Measurements from ENCODE around the gene EXOC3. TPM values are rescaled to one million over a fixed set of nuclear protein-coding genes. Genes with fewer than 3 reads are reported as not detected.

EXOC3 gene
- total RNA-seq, 1 donor from 2014 or later: 59.5 TPM

GRCh38 chr5:475704-476101, 32.7 kb downstream of the EXOC3 start:
- Histone ChIP-seq H3K4me1 (peaks cover 18% of the 10 kb centered on the region), H3K36me3 (no peaks in the 10 kb centered on the region), H3K4me3 (no peak overlapping the region), H3K27me3 (peaks cover 33% of the 10 kb centered on the region), H3K27ac (no peak overlapping the region), H3K9me3 (no peaks in the 10 kb centered on the region)
- no peak for TF ChIP-seq CTCF (IDR thresholded peaks at IDR 0.05)
- no peak for DNase-seq
- no peak for ATAC-seq
- intact Hi-C loops (cut with DNase I): no loop called here

- no peak for ATAC-seq
- peaks cover 18% of the 10 kb centered on the region for H3K4me1 ChIP-seq
- H3K36me3 ChIP-seq: no peaks in the 10 kb centered on the region
- H3K4me3 ChIP-seq: no peak overlapping the region
- no peak overlapping the region for H3K27ac ChIP-seq
- intact Hi-C loops (cut with DNase I): no loop called here
- DNase-seq: no peak
- H3K9me3 ChIP-seq: no peaks in the 10 kb centered on the region
- H3K27me3 ChIP-seq: peaks cover 38% of the 10 kb centered on the region
- no peak for TF ChIP-seq CTCF (IDR thresholded peaks at IDR 0.05)
Measured at GRCh38 chr5:476102-476813, 33.3 kb downstream of the EXOC3 start.

GRCh38 chr5:476814-477175, 33.8 kb downstream of the EXOC3 start:
- H3K36me3 ChIP-seq: no peaks in the 10 kb centered on the region
- no peak overlapping the region for H3K4me3 ChIP-seq
- TF ChIP-seq CTCF (IDR thresholded peaks at IDR 0.05): no peak
- no peak overlapping the region for H3K27ac ChIP-seq
- intact Hi-C loops (cut with DNase I): no loop called here
- peaks cover 12% of the 10 kb centered on the region for H3K4me1 ChIP-seq
- no peak for DNase-seq
- H3K9me3 ChIP-seq: no peaks in the 10 kb centered on the region
- H3K27me3 ChIP-seq: peaks cover 40% of the 10 kb centered on the region
- no peak for ATAC-seq

- H3K36me3 ChIP-seq: no peaks in the 10 kb centered on the region
- H3K27me3 ChIP-seq: peaks cover 44% of the 10 kb centered on the region
- no peak for TF ChIP-seq CTCF (IDR thresholded peaks at IDR 0.05)
- H3K4me3 ChIP-seq: no peak overlapping the region
- DNase-seq: no peak
- no peak for ATAC-seq
- intact Hi-C loops (cut with DNase I): no loop called here
- peaks cover 8% of the 10 kb centered on the region for H3K4me1 ChIP-seq
- no peak overlapping the region for H3K27ac ChIP-seq
- H3K9me3 ChIP-seq: no peaks in the 10 kb centered on the region
Measured at GRCh38 chr5:477247-477646, 34.3 kb downstream of the EXOC3 start.

GRCh38 chr5:477871-478270, 34.9 kb downstream of the EXOC3 start:
- DNase-seq: no peak
- no peak for TF ChIP-seq CTCF (IDR thresholded peaks at IDR 0.05)
- Histone ChIP-seq H3K36me3 (no peaks in the 10 kb centered on the region), H3K9me3 (no peaks in the 10 kb centered on the region), H3K27ac (no peak overlapping the region), H3K4me3 (no peak overlapping the region), H3K27me3 (peaks cover 50% of the 10 kb centered on the region), H3K4me1 (peaks cover 7% of the 10 kb centered on the region)
- intact Hi-C loops (cut with DNase I): no loop called here
- ATAC-seq: no peak

Data from upper lobe of right lung (tissue), 1 donor.